ENCODE data around the gene APOH.

APOH gene

DNA sequence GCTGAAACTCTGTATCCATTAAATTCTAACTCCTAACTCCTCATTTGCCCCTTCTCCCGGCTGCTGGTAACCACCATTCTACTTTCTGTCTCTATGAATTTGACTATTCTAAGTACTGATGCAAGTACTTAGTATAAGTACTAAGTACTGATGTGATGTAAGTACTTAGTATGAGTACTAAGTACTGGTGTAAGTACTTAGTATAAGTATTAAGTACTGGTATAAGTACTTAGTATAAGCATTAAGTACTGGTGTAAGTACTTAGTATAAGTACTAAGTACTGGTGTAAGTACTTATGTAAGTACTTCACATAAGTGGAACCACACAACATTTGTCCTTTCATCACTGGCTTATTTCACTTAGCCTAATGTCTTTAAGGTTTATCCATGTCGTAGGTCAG is 40.9 kb upstream of the APOH start:
- Histone ChIP-seq H2AFZ (ENCODE audit: low read length) (no peak overlapping the region), H4K8ac (ENCODE audit: low read depth, low read length) (no peak overlapping the region), H3K27me3 (ENCODE audit: control insufficient read depth in 3 of 3, insufficient read depth in 3 of 3, low read depth in 1 of 3, low read length in 3 of 3) (peaks cover 0 to 11% (median 0%) of the 10 kb centered on the region in 3 experiments), H3K18ac (ENCODE audit: low read length) (no peak overlapping the region), H2BK5ac (ENCODE audit: low read length) (no peak overlapping the region), H2BK120ac (ENCODE audit: low read depth, low read length) (no peak overlapping the region), H2BK15ac (ENCODE audit: low read length) (no peak overlapping the region), H3K14ac (ENCODE audit: low read length) (no peak overlapping the region), H3K9me3 (replicated peaks in 1 of 2; ENCODE audit: control insufficient read depth in 2 of 2, insufficient read depth in 1 of 2, low read depth in 1 of 2, low read length in 2 of 2) (peaks cover 5 to 7% of the 10 kb centered on the region in 2 donors), H3K23ac (ENCODE audit: low read depth, low read length, poor library complexity) (no peak overlapping the region), H2AK5ac (ENCODE audit: low read depth, low read length) (no peak overlapping the region), H3K4me3 (ENCODE audit: low read length in 2 of 2) (no peak overlapping the region), H3K79me1 (ENCODE audit: low read depth, low read length) (no peaks in the 10 kb centered on the region), H3K36me3 (replicated peaks in 1 of 2; ENCODE audit: control insufficient read depth in 2 of 2, insufficient read depth in 2 of 2, low read length in 2 of 2) (no peaks in the 10 kb centered on the region), H3K27ac (replicated peaks; ENCODE audit: low read length) (no peak overlapping the region), H4K91ac (ENCODE audit: low read depth, low read length, poor library complexity) (no peak overlapping the region), H2BK12ac (ENCODE audit: low read length) (no peak overlapping the region), H3K4me2 (ENCODE audit: insufficient read depth, low read length, poor library complexity, severe bottlenecking) (no peak overlapping the region), H3K4me1 (ENCODE audit: control insufficient read depth in 2 of 2, insufficient read depth in 1 of 2, low read depth in 1 of 2, low read length in 2 of 2) (no peaks in the 10 kb centered on the region), H3K4ac (ENCODE audit: low read length) (no peak overlapping the region), H3K9ac (ENCODE audit: low read depth, low read length, poor library complexity) (no peak overlapping the region)
- WGBS, 2 donors (ENCODE audit: extremely low coverage in 2 of 2, insufficient read length in 2 of 2, insufficient replicate concordance in 1 of 2): no CpG with 5 or more reads among the region's 2 CpGs
- no peak for DNase-seq (ENCODE audit: low spot score)

DNA sequence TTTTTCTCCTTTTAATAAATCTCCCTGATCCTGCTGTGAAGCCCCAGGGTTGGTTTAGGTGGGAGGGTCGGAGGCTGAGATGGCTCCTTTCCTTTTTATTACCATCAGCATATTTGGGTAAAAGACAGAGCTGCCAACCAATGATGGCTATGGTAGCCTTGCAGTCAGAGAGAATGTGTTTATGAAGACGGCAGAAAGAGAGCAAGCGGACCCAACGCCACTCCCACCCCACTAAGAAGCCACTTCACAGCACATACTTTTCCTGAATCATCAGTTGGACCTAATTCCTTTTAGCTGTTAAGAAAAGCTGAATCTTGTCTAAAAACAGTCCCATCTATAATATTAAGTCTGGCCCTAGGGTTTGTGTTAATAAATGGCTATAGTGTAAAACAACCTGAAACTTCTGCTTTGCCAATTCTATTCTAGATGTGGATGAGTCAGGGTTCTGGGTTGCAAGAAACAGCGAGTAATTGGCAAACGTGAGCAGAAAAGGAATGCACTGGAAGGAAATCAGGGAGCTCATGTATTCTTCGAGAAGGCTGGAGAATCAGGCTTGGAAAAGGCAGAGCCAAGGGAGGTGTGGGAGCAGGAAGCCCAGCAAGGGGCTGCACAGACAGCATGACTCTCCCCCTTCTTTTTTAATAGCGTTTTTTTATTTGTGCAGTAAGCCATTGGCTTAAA is 39.2 kb upstream of the APOH start:
- H3K4ac ChIP-seq (ENCODE audit: low read length): no peak overlapping the region
- no peak overlapping the region for H2AFZ ChIP-seq (ENCODE audit: low read length)

DNA sequence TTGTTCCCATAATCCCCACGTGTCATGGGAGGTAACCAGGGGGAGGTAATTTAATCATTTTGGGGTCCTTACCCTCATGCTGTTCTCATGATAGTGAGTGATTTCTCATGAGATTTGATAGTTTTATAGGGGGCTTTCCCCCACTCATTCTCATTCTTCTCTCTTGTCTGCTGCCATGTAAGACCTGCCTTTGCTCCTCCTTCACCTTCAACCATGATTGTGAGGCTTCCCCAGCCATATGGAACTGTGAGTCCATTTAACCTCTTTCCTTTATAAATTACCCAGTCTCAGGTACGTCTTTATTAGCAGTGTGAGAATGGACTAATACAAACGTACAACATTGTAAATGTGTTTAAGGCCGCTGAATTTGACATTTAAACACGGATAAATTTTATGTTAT is 35.5 kb upstream of the APOH start:
- Histone ChIP-seq H4K8ac (ENCODE audit: low read depth, low read length) (no peak overlapping the region), H3K4me3 (ENCODE audit: low read length in 2 of 2) (no peak overlapping the region), H2BK5ac (ENCODE audit: low read length) (no peak overlapping the region), H4K91ac (ENCODE audit: low read depth, low read length, poor library complexity) (no peak overlapping the region), H2BK12ac (ENCODE audit: low read length) (no peak overlapping the region), H2AFZ (ENCODE audit: low read length) (no peak overlapping the region), H2AK5ac (ENCODE audit: low read depth, low read length) (no peak overlapping the region), H2BK120ac (ENCODE audit: low read depth, low read length) (no peak overlapping the region), H3K4me2 (ENCODE audit: insufficient read depth, low read length, poor library complexity, severe bottlenecking) (no peak overlapping the region), H3K18ac (ENCODE audit: low read length) (no peak overlapping the region), H3K36me3 (replicated peaks in 1 of 2; ENCODE audit: control insufficient read depth in 2 of 2, insufficient read depth in 2 of 2, low read length in 2 of 2) (no peaks in the 10 kb centered on the region), H3K27ac (replicated peaks; ENCODE audit: low read length) (no peak overlapping the region), H3K9ac (ENCODE audit: low read depth, low read length, poor library complexity) (no peak overlapping the region), H3K14ac (ENCODE audit: low read length) (no peak overlapping the region), H3K9me3 (replicated peaks in 1 of 2; ENCODE audit: control insufficient read depth in 2 of 2, insufficient read depth in 1 of 2, low read depth in 1 of 2, low read length in 2 of 2) (no peaks in the 10 kb centered on the region), H2BK15ac (ENCODE audit: low read length) (no peak overlapping the region), H3K23ac (ENCODE audit: low read depth, low read length, poor library complexity) (no peak overlapping the region), H3K27me3 (ENCODE audit: control insufficient read depth in 3 of 3, insufficient read depth in 3 of 3, low read depth in 1 of 3, low read length in 3 of 3) (peaks cover 0 to 7% (median 2%) of the 10 kb centered on the region in 3 experiments), H3K4me1 (ENCODE audit: control insufficient read depth in 2 of 2, insufficient read depth in 1 of 2, low read depth in 1 of 2, low read length in 2 of 2) (peaks cover 0 to 4% of the 10 kb centered on the region in 2 donors), H3K4ac (ENCODE audit: low read length) (no peak overlapping the region), H3K79me1 (ENCODE audit: low read depth, low read length) (no peaks in the 10 kb centered on the region)
- no peak for DNase-seq (ENCODE audit: low spot score)
- WGBS, 2 donors (ENCODE audit: extremely low coverage in 2 of 2, insufficient read length in 2 of 2, insufficient replicate concordance in 1 of 2): no CpG with 5 or more reads among the region's 5 CpGs

More for the DNA sequence above, 39.2 kb upstream of the APOH start:
- Histone ChIP-seq H2BK15ac (ENCODE audit: low read length) (no peak overlapping the region), H3K23ac (ENCODE audit: low read depth, low read length, poor library complexity) (no peak overlapping the region), H3K4me2 (ENCODE audit: insufficient read depth, low read length, poor library complexity, severe bottlenecking) (no peak overlapping the region), H3K14ac (ENCODE audit: low read length) (no peak overlapping the region), H2BK5ac (ENCODE audit: low read length) (no peak overlapping the region), H3K27ac (replicated peaks; ENCODE audit: low read length) (no peak overlapping the region), H3K36me3 (replicated peaks in 1 of 2; ENCODE audit: control insufficient read depth in 2 of 2, insufficient read depth in 2 of 2, low read length in 2 of 2) (no peaks in the 10 kb centered on the region), H3K79me1 (ENCODE audit: low read depth, low read length) (no peaks in the 10 kb centered on the region), H2AK5ac (ENCODE audit: low read depth, low read length) (no peak overlapping the region), H3K9me3 (replicated peaks in 1 of 2; ENCODE audit: control insufficient read depth in 2 of 2, insufficient read depth in 1 of 2, low read depth in 1 of 2, low read length in 2 of 2) (peaks cover 5 to 7% of the 10 kb centered on the region in 2 donors), H3K4me1 (ENCODE audit: control insufficient read depth in 2 of 2, insufficient read depth in 1 of 2, low read depth in 1 of 2, low read length in 2 of 2) (no peaks in the 10 kb centered on the region), H2BK120ac (ENCODE audit: low read depth, low read length) (no peak overlapping the region), H4K91ac (ENCODE audit: low read depth, low read length, poor library complexity) (no peak overlapping the region), H3K18ac (ENCODE audit: low read length) (no peak overlapping the region), H2BK12ac (ENCODE audit: low read length) (no peak overlapping the region), H4K8ac (ENCODE audit: low read depth, low read length) (no peak overlapping the region), H3K9ac (ENCODE audit: low read depth, low read length, poor library complexity) (no peak overlapping the region), H3K4me3 (ENCODE audit: low read length in 2 of 2) (no peak overlapping the region), H3K27me3 (ENCODE audit: control insufficient read depth in 3 of 3, insufficient read depth in 3 of 3, low read depth in 1 of 3, low read length in 3 of 3) (peaks cover 0 to 7% (median 0%) of the 10 kb centered on the region in 3 experiments)
- no peak for DNase-seq (ENCODE audit: low spot score)
- no CpG with 5 or more reads among the region's 8 CpGs for WGBS, 2 donors (ENCODE audit: extremely low coverage in 2 of 2, insufficient read length in 2 of 2, insufficient replicate concordance in 1 of 2)

DNA sequence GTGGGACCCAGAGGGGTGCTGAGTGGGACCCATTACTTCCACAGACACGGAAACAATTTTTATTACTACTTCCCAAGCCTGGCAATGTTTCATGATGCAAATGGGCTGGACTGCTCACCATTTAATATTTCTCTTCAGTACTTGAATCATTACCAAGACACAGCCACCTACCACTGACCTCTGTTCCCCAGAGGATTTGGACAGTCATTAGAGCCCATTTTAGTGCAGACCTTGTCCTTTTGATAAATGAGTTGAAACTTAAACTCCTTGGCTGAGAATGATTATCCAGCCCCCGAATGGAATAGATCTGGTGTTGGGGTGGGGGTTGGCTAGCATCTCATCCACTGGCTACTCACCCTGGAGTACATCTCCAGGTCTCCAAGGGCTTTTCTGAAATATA is 33.6 kb upstream of the APOH start:
- H3K18ac ChIP-seq (ENCODE audit: low read length): no peak overlapping the region
- H3K4me1 ChIP-seq (ENCODE audit: control insufficient read depth in 2 of 2, insufficient read depth in 1 of 2, low read depth in 1 of 2, low read length in 2 of 2): peaks cover 0 to 4% of the 10 kb centered on the region in 2 donors
- H3K14ac ChIP-seq (ENCODE audit: low read length): no peak overlapping the region
- H4K8ac ChIP-seq (ENCODE audit: low read depth, low read length): no peak overlapping the region
- H3K4me3 ChIP-seq (ENCODE audit: low read length in 2 of 2): no peak overlapping the region
- no peak overlapping the region for H2AK5ac ChIP-seq (ENCODE audit: low read depth, low read length)
- H2BK5ac ChIP-seq (ENCODE audit: low read length): no peak overlapping the region
- no peak overlapping the region for H3K9ac ChIP-seq (ENCODE audit: low read depth, low read length, poor library complexity)
- H3K9me3 ChIP-seq (replicated peaks in 1 of 2; ENCODE audit: control insufficient read depth in 2 of 2, insufficient read depth in 1 of 2, low read depth in 1 of 2, low read length in 2 of 2): no peaks in the 10 kb centered on the region
- H3K4ac ChIP-seq (ENCODE audit: low read length): no peak overlapping the region
- peaks cover 0 to 3% (median 2%) of the 10 kb centered on the region in 3 experiments for H3K27me3 ChIP-seq (ENCODE audit: control insufficient read depth in 3 of 3, insufficient read depth in 3 of 3, low read depth in 1 of 3, low read length in 3 of 3)
- no peak overlapping the region for H4K91ac ChIP-seq (ENCODE audit: low read depth, low read length, poor library complexity)
- no peak overlapping the region for H3K27ac ChIP-seq (replicated peaks; ENCODE audit: low read length)
- peak overlapping the region; percentile 83 for H3K23ac ChIP-seq (ENCODE audit: low read depth, low read length, poor library complexity)
- DNase-seq (ENCODE audit: low spot score): no peak
- WGBS, 2 donors (ENCODE audit: extremely low coverage in 2 of 2, insufficient read length in 2 of 2, insufficient replicate concordance in 1 of 2): no CpG with 5 or more reads among the region's 2 CpGs
- no peak overlapping the region for H2BK15ac ChIP-seq (ENCODE audit: low read length)
- H2BK120ac ChIP-seq (ENCODE audit: low read depth, low read length): no peak overlapping the region
- H3K79me1 ChIP-seq (ENCODE audit: low read depth, low read length): no peaks in the 10 kb centered on the region
- H2BK12ac ChIP-seq (ENCODE audit: low read length): no peak overlapping the region
- no peaks in the 10 kb centered on the region for H3K36me3 ChIP-seq (replicated peaks in 1 of 2; ENCODE audit: control insufficient read depth in 2 of 2, insufficient read depth in 2 of 2, low read length in 2 of 2)
- no peak overlapping the region for H2AFZ ChIP-seq (ENCODE audit: low read length)
- no peak overlapping the region for H3K4me2 ChIP-seq (ENCODE audit: insufficient read depth, low read length, poor library complexity, severe bottlenecking)
